ENCODE results near the gene PPP2R2D. TPM values are rescaled to one million over a fixed set of nuclear protein-coding genes. Genes with fewer than 3 reads are reported as not detected.

PPP2R2D gene
- total and polyA plus RNA-seq, 4 donors = 41.4 to 55.9 (median 53.1) TPM

DNA sequence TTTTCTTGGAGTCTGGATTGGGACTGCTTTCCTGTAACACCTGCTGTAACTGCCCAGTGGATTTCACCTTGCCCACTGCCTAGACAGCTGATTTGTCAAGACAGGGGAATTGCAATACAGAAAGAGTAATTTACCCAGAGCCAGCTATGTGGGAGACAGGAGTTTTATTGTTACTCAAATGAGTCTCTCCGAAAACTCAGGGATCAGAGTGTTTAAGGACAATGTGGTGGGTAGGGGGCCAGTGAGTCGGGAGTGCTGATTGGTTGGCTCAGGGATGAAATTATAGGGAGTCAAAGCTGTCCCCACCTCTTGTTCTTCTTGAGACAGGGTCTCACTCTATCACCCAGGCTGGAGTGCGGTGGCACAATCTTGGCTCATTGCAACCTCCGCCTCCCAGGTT, 106.2 kb downstream of the PPP2R2D start:
- Histone ChIP-seq H3K27ac (ENCODE audit: low read depth, low read length) (no peak overlapping the region), H3K9me3 (ENCODE audit: control insufficient read depth, insufficient read depth, low read length) (no peaks in the 10 kb centered on the region), H3K4me1 (ENCODE audit: control insufficient read depth, insufficient read depth, low read length) (peaks cover 2% of the 10 kb centered on the region), H3K36me3 (ENCODE audit: control insufficient read depth, insufficient read depth, low read length) (peaks cover 2% of the 10 kb centered on the region), H3K4me3 (ENCODE audit: low read depth, low read length) (no peak overlapping the region), H3K27me3 (ENCODE audit: control insufficient read depth, insufficient read depth, low read length) (no peaks in the 10 kb centered on the region)
- 67% methylated on average over 3 of the region's 4 CpGs for WGBS (ENCODE audit: insufficient coverage)
- no peak for DNase-seq (ENCODE audit: low read depth in 4 of 6, low spot score in 6 of 6)

DNA sequence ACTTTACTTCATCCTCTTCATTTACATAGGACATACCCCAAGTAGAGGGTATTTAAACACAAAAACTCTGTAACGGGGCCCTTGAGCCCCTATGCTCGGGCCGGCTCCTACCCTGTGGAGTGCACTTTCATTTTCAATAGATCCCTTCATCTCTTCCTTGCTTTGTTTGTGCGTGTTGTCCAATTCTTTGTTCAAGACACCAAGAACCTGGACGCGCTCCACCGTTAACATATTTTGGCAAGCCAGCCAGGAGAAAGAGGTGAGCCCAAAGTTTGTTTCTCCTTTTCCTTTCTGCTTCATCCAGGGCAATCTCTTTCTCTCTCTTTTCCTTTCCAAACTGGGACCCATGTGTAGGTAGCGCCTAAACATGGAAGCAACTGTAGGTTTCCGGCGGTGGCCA, 106.9 kb downstream of the PPP2R2D start:
- DNase-seq (ENCODE audit: low read depth in 4 of 6, low spot score in 6 of 6) = no peak
- no peak overlapping the region for H3K27ac ChIP-seq (ENCODE audit: low read depth, low read length)
- no peaks in the 10 kb centered on the region for H3K27me3 ChIP-seq (ENCODE audit: control insufficient read depth, insufficient read depth, low read length)
- no peaks in the 10 kb centered on the region for H3K4me1 ChIP-seq (ENCODE audit: control insufficient read depth, insufficient read depth, low read length)
- WGBS (ENCODE audit: insufficient coverage) = 89% methylated on average over 10 of the region's 10 CpGs
- peaks cover 2% of the 10 kb centered on the region for H3K36me3 ChIP-seq (ENCODE audit: control insufficient read depth, insufficient read depth, low read length)
- H3K4me3 ChIP-seq (ENCODE audit: low read depth, low read length) = no peak overlapping the region
- H3K9me3 ChIP-seq (ENCODE audit: control insufficient read depth, insufficient read depth, low read length) = no peaks in the 10 kb centered on the region

Other genes starting within 250 kb of the PPP2R2D start
- 10 to 100 TPM; 55.5 to 70.3 TPM for gene BNIP3, start 80.9 kb downstream of the PPP2R2D start, total RNA-seq
- gene BNIP3, start 80.9 kb downstream of the PPP2R2D start, polyA plus RNA-seq (ENCODE audit: insufficient read length in 2 of 2) = 10 to 100 TPM; 71.0 to 78.4 TPM
- 1 to 10 TPM; 1.4 to 4.5 TPM for gene JAKMIP3, start 164.9 kb downstream of the PPP2R2D start, total RNA-seq
- 1 to 10 TPM; 6.1 to 7.2 TPM for gene JAKMIP3, start 164.9 kb downstream of the PPP2R2D start, polyA plus RNA-seq (ENCODE audit: insufficient read length in 2 of 2)